IMR-90 (cell line): ENCODE data around the gene ARHGEF10L. TPM values are rescaled to one million over a fixed set of nuclear protein-coding genes. Genes with fewer than 3 reads are reported as not detected.

Experiments used
- ATAC-seq: fragments of 200-7000 bp; cut with Tn5 transposase; 2 replicates; pipeline ENCODE4 v1.9.1; 2020; ENCODE audit warnings: low read depth, mild to moderate bottlenecking, moderate library complexity
- BruUV-seq: library from RNA; stranded (reverse); fragments of 400-500 nt; replicated peaks from 2 replicates; lab custom pipeline; 2021; lab: Mats Ljungman, UMichigan
- CTCF ChIA-PET: fragments of 300-600 bp; formaldehyde crosslinking; extraction: SDS; loops from one replicate; lab custom pipeline; 2021; ENCODE audit warnings: antibody characterized with exemption; lab: Yijun Ruan, JAX
- POLR2A ChIA-PET: fragments of 300-600 bp; sonication (Branson Sonifier 250); formaldehyde crosslinking; loops from one replicate; lab custom pipeline; 2022; ENCODE audit warnings: antibody characterized with exemption; ENCODE audit not compliant: unreplicated experiment; lab: Charles Lee
- DNase-seq: peaks from one replicate; pipeline ENCODE4 v3.0.0; 2013
- H2AFZ ChIP-seq: replicated peaks from 2 replicates; pipeline ENCODE3; 2013; ENCODE audit warnings: low read length, mild to moderate bottlenecking; ENCODE audit not compliant: poor library complexity
- H2AK5ac ChIP-seq: 2 replicates; pipeline ENCODE4 v1.6.1; 2013; ENCODE audit warnings: low read depth, low read length, inconsistent platforms
- H2AK9ac ChIP-seq: replicated peaks from 2 replicates; pipeline ENCODE3; 2013; ENCODE audit warnings: mild to moderate bottlenecking, low read depth, low read length, moderate library complexity; ENCODE audit not compliant: poor library complexity
- H2BK120ac ChIP-seq: 2 replicates; pipeline ENCODE4 v1.6.1; 2013; ENCODE audit warnings: low read depth, low read length, inconsistent platforms
- H2BK15ac ChIP-seq: 3 replicates; pipeline ENCODE4 v1.6.1; 2013; ENCODE audit warnings: low read depth, low read length, inconsistent platforms
- H2BK20ac ChIP-seq: 2 replicates; pipeline ENCODE4 v1.6.1; 2013; ENCODE audit warnings: low read depth, mild to moderate bottlenecking, inconsistent platforms, low read length, moderate library complexity
- H2BK5ac ChIP-seq: 2 replicates; pipeline ENCODE4 v1.6.1; 2013; ENCODE audit warnings: mild to moderate bottlenecking, low read depth, low read length, inconsistent platforms; ENCODE audit not compliant: poor library complexity, severe bottlenecking
- H3K14ac ChIP-seq: replicated peaks from 2 replicates; pipeline ENCODE4 v1.6.1; 2013; ENCODE audit warnings: low read depth, low read length, inconsistent platforms
- H3K18ac ChIP-seq: 2 replicates; pipeline ENCODE4 v1.6.1; 2013; ENCODE audit warnings: low read depth, low read length, control low read depth
- H3K23ac ChIP-seq: 2 replicates; pipeline ENCODE4 v1.6.1; 2013; ENCODE audit warnings: low read depth, low read length, inconsistent platforms
- H3K27ac ChIP-seq: 2 replicates; pipeline ENCODE4 v1.5.1; 2013; ENCODE audit warnings: mild to moderate bottlenecking, control low read depth, low read length; ENCODE audit not compliant: insufficient read depth
- H3K27me3 ChIP-seq: 2 replicates; pipeline ENCODE4 v1.6.1; 2013; ENCODE audit warnings: low read length; ENCODE audit not compliant: control insufficient read depth, insufficient read depth
- H3K36me3 ChIP-seq: 2 replicates; pipeline ENCODE4 v1.6.1; 2013; ENCODE audit warnings: low read length, mixed read lengths; ENCODE audit not compliant: control insufficient read depth, insufficient read depth
- H3K4ac ChIP-seq: 2 replicates; pipeline ENCODE4 v1.6.1; 2013; ENCODE audit warnings: low read depth, low read length, inconsistent platforms
- H3K4me1 ChIP-seq: 2 replicates; pipeline ENCODE4 v1.6.1; 2013; ENCODE audit warnings: low read length, mixed read lengths; ENCODE audit not compliant: control insufficient read depth, insufficient read depth
- H3K4me2 ChIP-seq: 2 replicates; pipeline ENCODE4 v1.6.1; 2013; ENCODE audit warnings: low read depth, mild to moderate bottlenecking, control low read depth, low read length, moderate library complexity
- H3K4me3 ChIP-seq: 2 replicates; pipeline ENCODE4 v1.5.1; 2013; ENCODE audit warnings: low read depth, mild to moderate bottlenecking, control low read depth, low read length, moderate library complexity; ENCODE audit not compliant: insufficient read depth
- H3K56ac ChIP-seq: 2 replicates; pipeline ENCODE4 v1.6.1; 2013; ENCODE audit warnings: low read length, inconsistent platforms; ENCODE audit not compliant: insufficient read depth; ENCODE audit errors: extremely low read depth
- H3K79me1 ChIP-seq, 2 experiments: 2 replicates each; pipeline ENCODE4 v1.6.1; 2013; ENCODE audit warnings: low read length in 2 of 2, inconsistent platforms in 1 of 2, low read depth in 1 of 2
- H3K9ac ChIP-seq: 2 replicates; pipeline ENCODE4 v1.6.1; 2013; ENCODE audit warnings: low read depth, low read length, control low read depth
- H3K9me1 ChIP-seq: 2 replicates; pipeline ENCODE4 v1.6.1; 2013; ENCODE audit warnings: low read length, inconsistent platforms; ENCODE audit not compliant: insufficient read depth
- H3K9me3 ChIP-seq: 2 replicates; pipeline ENCODE4 v1.6.1; 2013; ENCODE audit warnings: low read length; ENCODE audit not compliant: control insufficient read depth, insufficient read depth
- H4K20me1 ChIP-seq: 2 replicates; pipeline ENCODE4 v1.6.1; 2013; ENCODE audit warnings: low read length, inconsistent platforms; ENCODE audit not compliant: insufficient read depth
- H4K5ac ChIP-seq: 2 replicates; pipeline ENCODE4 v1.6.1; 2013; ENCODE audit warnings: mild to moderate bottlenecking, low read depth, low read length, control low read depth
- H4K8ac ChIP-seq, 2 experiments: 2 replicates each; pipeline ENCODE4 v1.6.1; 2013; ENCODE audit warnings: low read depth in 2 of 2, low read length in 2 of 2, control low read depth in 1 of 2, inconsistent platforms in 1 of 2
- H4K91ac ChIP-seq: 2 replicates; pipeline ENCODE4 v1.6.1; 2013; ENCODE audit warnings: low read depth, low read length, inconsistent platforms; ENCODE audit not compliant: insufficient read depth
- BHLHE40 ChIP-seq: fragments of 150-350 bp; IDR thresholded peaks from 2 replicates; pipeline ENCODE4 v1.6.1; 2016; ENCODE audit warnings: mild to moderate bottlenecking, low read depth, low read length
- CEBPB ChIP-seq: IDR thresholded peaks from 2 replicates; pipeline ENCODE4 v1.6.1; 2012; ENCODE audit warnings: low read depth, low read length, improper control_type of control experiment
- CHD1 ChIP-seq: IDR thresholded peaks from 2 replicates; pipeline ENCODE4 v1.6.1; 2012; ENCODE audit warnings: low read depth, low read length, improper control_type of control experiment
- FOS ChIP-seq: fragments of 150-350 bp; IDR thresholded peaks from 2 replicates; pipeline ENCODE4 v1.6.1; 2016; ENCODE audit warnings: low read depth, low read length
- MAFK ChIP-seq: IDR thresholded peaks from 2 replicates; pipeline ENCODE4 v1.6.1; 2012; ENCODE audit warnings: low read depth, low read length, improper control_type of control experiment
- MAZ ChIP-seq: IDR thresholded peaks from 2 replicates; pipeline ENCODE4 v1.6.1; 2012; ENCODE audit warnings: low read depth, mild to moderate bottlenecking, low read length, improper control_type of control experiment, moderate library complexity, borderline replicate concordance
- MXI1 ChIP-seq: IDR thresholded peaks from 2 replicates; pipeline ENCODE4 v1.6.1; 2012; ENCODE audit warnings: low read depth, mild to moderate bottlenecking, low read length, moderate library complexity, borderline replicate concordance
- NFE2L2 ChIP-seq: fragments of 150-350 bp; IDR thresholded peaks from 2 replicates; pipeline ENCODE4 v1.6.1; 2016; ENCODE audit warnings: low read depth, mild to moderate bottlenecking, low read length
- POLR2A ChIP-seq: IDR thresholded peaks from 2 replicates; pipeline ENCODE4 v1.6.1; 2012; ENCODE audit warnings: mild to moderate bottlenecking, low read depth, low read length
- RAD21 ChIP-seq: IDR thresholded peaks from 2 replicates; pipeline ENCODE4 v1.6.1; 2012; ENCODE audit warnings: low read length, improper control_type of control experiment
- RCOR1 ChIP-seq: IDR thresholded peaks from 2 replicates; pipeline ENCODE4 v1.6.1; 2012; ENCODE audit warnings: mild to moderate bottlenecking, low read length, improper control_type of control experiment; ENCODE audit not compliant: insufficient replicate concordance
- RFX5 ChIP-seq: IDR thresholded peaks from 2 replicates; pipeline ENCODE4 v1.8.0; 2012; ENCODE audit warnings: low read depth, mild to moderate bottlenecking, low read length, moderate library complexity
- SMC3 ChIP-seq: fragments of 150-350 bp; IDR thresholded peaks from 2 replicates; pipeline ENCODE4 v1.6.1; 2016; ENCODE audit warnings: low read depth, mild to moderate bottlenecking, antibody characterized with exemption, low read length, moderate library complexity
- WGBS, 2 experiments: methylation state at CpG; one replicate each; pipeline versions ENCODE4 v1.1.5 to v1.1.7; 2013; ENCODE audit warnings: missing lambda C conversion rate in 2 of 2; ENCODE audit not compliant: insufficient read length in 1 of 2; ENCODE audit errors: extremely low coverage in 2 of 2; 5-methylcytosine and 5-hydroxymethylcytosine counted together
- dilution Hi-C: fragments of 300-500 bp; cut with HindIII; formaldehyde crosslinking; loops from one replicate; pipeline ENCODE4 v1.14.3; 2018; ENCODE audit warnings: low sequenced_read_pairs; ENCODE audit not compliant: unreplicated experiment
- in situ Hi-C: fragments of 300-500 bp; cut with MboI; formaldehyde crosslinking; loops from 3 replicates; pipeline ENCODE4 v1.14.3; 2019; ENCODE audit warnings: low sequenced_read_pairs, inconsistent platforms, mixed read lengths
- intact Hi-C: fragments of 100-400 bp; cut with micrococcal nuclease; formaldehyde crosslinking; loops from 2 replicates; pipeline ENCODE4 v1.10.0; 2022
- polyA plus RNA-seq, 3 experiments: library from polyadenylated mRNA; depleted of rRNA; stranded (reverse); fragments of >200 nt; gene quantifications; 2 replicates each; pipeline ENCODE4 v1.2.3, GENCODE V29; 2012; ENCODE audit warnings: low replicate concordance in 1 of 3
- total RNA-seq: library from RNA; depleted of rRNA; stranded (reverse); fragments of >200 nt; gene quantifications from 2 replicates; pipeline ENCODE4 v1.2.3, GENCODE V29; 2012
- TF ChIP-seq, protein P1 (sequence below): fragments of 150-350 bp; IDR thresholded peaks from 2 replicates; pipeline ENCODE4 v1.6.1; 2017; ENCODE audit warnings: mild to moderate bottlenecking, antibody characterized with exemption, low read length, low read depth
- TF ChIP-seq, protein P2 (sequence below): conservative IDR thresholded peaks from 2 replicates; pipeline ENCODE4 v1.5.1; 2012; ENCODE audit warnings: mild to moderate bottlenecking, low read depth, low read length, improper control_type of control experiment

Gene ARHGEF10L
- total and polyA plus RNA-seq, 2 of the 4 experiments (the other 2 are of a cell fraction), result 4.8 to 12.4 TPM

DNA sequence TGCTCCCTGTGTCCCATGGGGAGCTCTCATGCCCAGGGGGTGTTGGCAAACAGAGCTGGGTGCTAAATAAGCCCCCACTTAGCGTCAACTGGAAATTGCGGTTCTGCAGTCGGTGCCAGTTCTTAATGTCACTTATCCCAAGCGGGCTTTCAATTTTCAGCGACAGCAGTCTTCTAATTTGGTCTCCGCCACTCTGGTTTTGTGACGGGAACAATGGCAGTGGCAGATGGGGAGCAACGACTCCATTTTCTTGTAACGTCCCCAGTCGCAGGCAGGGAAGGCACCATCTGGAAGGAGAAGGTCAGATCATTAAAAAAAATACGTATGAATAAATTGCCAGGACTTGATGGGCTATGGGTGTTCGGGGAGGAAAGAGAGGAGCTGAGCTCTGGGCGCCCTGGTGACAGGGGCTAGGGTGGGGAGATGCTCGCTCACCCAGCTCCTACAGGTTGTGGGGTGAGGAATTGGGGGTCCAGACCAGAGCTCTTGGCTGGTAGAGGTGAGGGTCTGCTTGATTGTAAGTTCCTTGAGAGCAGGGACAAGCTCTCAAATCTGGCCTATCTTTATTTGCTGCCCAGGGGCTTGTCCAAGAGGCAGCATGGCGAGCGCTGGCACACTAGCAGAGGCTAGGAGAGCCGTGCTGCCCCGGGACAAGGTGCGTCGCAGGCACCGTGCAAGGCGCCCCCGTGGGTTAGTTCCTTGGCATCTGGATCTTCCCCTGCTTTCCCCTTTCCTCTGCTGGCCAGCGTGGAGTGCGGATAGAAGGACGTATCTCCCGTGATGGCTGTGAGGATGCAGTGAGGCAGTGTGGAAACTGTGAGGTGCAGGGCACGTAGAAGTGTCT, 105.8 kb downstream of the ARHGEF10L start:
- no peak overlapping the region for H3K14ac ChIP-seq
- no peak overlapping the region for H3K4me2 ChIP-seq
- ChIA-PET POLR2A (no interaction called here), CTCF (no interaction called here)
- no peak overlapping the region for H3K4ac ChIP-seq
- dilution Hi-C loops (no loop called here), in situ Hi-C loops (no loop called here), intact Hi-C loops (no loop called here)
- H3K18ac ChIP-seq, result no peak overlapping the region
- H3K36me3 ChIP-seq, result peaks cover 7% of the 10 kb centered on the region
- peak overlapping the region; percentile 12 for H2AK9ac ChIP-seq
- no peak overlapping the region for H2AFZ ChIP-seq
- no peak overlapping the region for H3K4me3 ChIP-seq
- no TSS peak for BruUV-seq
- no peaks in the 10 kb centered on the region for H3K79me1 ChIP-seq
- no peak overlapping the region for H2BK15ac ChIP-seq
- no peak overlapping the region for H4K8ac ChIP-seq
- no peak overlapping the region for H2BK5ac ChIP-seq
- H3K9ac ChIP-seq, result no peak overlapping the region
- no peaks in the 10 kb centered on the region; the same call in 1 of the 2 replicates for H3K9me1 ChIP-seq
- no peak overlapping the region for H3K23ac ChIP-seq
- H2BK20ac ChIP-seq, result no peak overlapping the region
- no peaks in the 10 kb centered on the region for H4K20me1 ChIP-seq
- no peak overlapping the region for H2AK5ac ChIP-seq
- H2BK120ac ChIP-seq, result no peak overlapping the region
- no peak overlapping the region for H3K56ac ChIP-seq
- no peaks in the 10 kb centered on the region for H3K27me3 ChIP-seq
- no peak overlapping the region for H3K27ac ChIP-seq
- H4K91ac ChIP-seq, result no peak overlapping the region
- DNase-seq (no peak), ATAC-seq (no peak)
- no peaks in the 10 kb centered on the region for H3K9me3 ChIP-seq
- no peak overlapping the region for H4K5ac ChIP-seq
- H3K4me1 ChIP-seq, result no peaks in the 10 kb centered on the region
- WGBS, 2 experiments, result 94% methylated on average over 20 of the region's 28 CpGs; no CpG with 5 or more reads in 1 of the 2 experiments
- no peak for TF ChIP-seq FOS
- TF ChIP-seq RAD21, result no peak
- TF ChIP-seq, protein P1, sequence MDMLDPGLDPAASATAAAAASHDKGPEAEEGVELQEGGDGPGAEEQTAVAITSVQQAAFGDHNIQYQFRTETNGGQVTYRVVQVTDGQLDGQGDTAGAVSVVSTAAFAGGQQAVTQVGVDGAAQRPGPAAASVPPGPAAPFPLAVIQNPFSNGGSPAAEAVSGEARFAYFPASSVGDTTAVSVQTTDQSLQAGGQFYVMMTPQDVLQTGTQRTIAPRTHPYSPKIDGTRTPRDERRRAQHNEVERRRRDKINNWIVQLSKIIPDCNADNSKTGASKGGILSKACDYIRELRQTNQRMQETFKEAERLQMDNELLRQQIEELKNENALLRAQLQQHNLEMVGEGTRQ, result no peak
- no peak for TF ChIP-seq RFX5
- no peak for TF ChIP-seq CHD1
- TF ChIP-seq CEBPB, result no peak
- no peak for TF ChIP-seq MAZ
- TF ChIP-seq SMC3, result no peak
- TF ChIP-seq, protein P2, sequence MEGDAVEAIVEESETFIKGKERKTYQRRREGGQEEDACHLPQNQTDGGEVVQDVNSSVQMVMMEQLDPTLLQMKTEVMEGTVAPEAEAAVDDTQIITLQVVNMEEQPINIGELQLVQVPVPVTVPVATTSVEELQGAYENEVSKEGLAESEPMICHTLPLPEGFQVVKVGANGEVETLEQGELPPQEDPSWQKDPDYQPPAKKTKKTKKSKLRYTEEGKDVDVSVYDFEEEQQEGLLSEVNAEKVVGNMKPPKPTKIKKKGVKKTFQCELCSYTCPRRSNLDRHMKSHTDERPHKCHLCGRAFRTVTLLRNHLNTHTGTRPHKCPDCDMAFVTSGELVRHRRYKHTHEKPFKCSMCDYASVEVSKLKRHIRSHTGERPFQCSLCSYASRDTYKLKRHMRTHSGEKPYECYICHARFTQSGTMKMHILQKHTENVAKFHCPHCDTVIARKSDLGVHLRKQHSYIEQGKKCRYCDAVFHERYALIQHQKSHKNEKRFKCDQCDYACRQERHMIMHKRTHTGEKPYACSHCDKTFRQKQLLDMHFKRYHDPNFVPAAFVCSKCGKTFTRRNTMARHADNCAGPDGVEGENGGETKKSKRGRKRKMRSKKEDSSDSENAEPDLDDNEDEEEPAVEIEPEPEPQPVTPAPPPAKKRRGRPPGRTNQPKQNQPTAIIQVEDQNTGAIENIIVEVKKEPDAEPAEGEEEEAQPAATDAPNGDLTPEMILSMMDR, result no peak
- no peak for TF ChIP-seq POLR2A
- TF ChIP-seq MAFK, result no peak
- no peak for TF ChIP-seq BHLHE40
- no peak for TF ChIP-seq NFE2L2
- TF ChIP-seq MXI1, result no peak
- TF ChIP-seq RCOR1, result no peak
